ENCODE measurements around the gene MAD2L1BP.

Gene MAD2L1BP

DNA sequence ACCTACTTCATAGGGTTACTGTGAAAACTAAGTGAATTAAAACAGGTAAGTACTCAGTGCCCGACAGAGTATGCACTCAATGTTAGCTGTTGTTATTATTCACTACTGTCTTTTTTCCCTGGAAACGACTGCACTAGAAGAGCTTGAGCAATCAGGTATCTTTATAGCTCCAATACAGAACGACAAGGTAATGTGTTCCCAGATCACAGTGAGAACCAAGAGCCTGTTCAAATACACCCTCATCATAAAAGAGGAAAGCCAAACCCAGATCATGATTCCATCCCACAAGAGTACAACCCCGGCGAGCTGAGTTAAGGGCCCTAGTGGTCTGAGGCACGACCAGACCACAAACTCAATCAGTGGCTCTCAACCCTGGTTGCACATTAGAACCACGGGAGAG is 42.1 kb downstream of the MAD2L1BP start:
- H3K27me3 ChIP-seq (ENCODE audit: insufficient read depth, low read depth, severe bottlenecking): no peaks in the 10 kb centered on the region
- TF ChIP-seq, protein P1, sequence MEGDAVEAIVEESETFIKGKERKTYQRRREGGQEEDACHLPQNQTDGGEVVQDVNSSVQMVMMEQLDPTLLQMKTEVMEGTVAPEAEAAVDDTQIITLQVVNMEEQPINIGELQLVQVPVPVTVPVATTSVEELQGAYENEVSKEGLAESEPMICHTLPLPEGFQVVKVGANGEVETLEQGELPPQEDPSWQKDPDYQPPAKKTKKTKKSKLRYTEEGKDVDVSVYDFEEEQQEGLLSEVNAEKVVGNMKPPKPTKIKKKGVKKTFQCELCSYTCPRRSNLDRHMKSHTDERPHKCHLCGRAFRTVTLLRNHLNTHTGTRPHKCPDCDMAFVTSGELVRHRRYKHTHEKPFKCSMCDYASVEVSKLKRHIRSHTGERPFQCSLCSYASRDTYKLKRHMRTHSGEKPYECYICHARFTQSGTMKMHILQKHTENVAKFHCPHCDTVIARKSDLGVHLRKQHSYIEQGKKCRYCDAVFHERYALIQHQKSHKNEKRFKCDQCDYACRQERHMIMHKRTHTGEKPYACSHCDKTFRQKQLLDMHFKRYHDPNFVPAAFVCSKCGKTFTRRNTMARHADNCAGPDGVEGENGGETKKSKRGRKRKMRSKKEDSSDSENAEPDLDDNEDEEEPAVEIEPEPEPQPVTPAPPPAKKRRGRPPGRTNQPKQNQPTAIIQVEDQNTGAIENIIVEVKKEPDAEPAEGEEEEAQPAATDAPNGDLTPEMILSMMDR (IDR thresholded peaks at IDR 0.05; ENCODE audit: low read depth, low read length): no peak
- H3K36me3 ChIP-seq: peaks cover 97% of the 10 kb centered on the region
- no peak overlapping the region for H3K4me3 ChIP-seq (ENCODE audit: low read depth, low read length)
- H3K27ac ChIP-seq: no peak overlapping the region
- no peaks in the 10 kb centered on the region for H3K9me3 ChIP-seq (ENCODE audit: severe bottlenecking)
- no peak for DNase-seq

DNA sequence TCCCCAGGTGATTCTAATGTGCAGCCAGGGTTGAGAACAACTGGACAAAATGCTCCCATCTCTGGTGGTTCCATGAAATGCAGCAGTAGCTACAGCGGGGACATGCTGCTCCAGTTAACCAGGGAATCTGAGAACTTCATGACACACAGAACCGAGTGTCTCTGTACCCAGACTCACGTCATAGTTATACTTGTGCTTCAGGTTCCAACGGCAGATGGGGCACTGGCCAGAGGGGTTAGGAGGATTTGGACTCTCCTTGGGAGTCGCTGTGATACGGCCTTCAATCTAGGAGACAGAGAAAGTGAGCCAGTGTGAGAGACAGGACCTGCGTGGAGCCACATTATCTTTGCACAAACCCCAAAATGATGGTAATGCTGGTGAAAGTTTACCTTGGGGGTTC is 42.7 kb downstream of the MAD2L1BP start:
- peaks cover 97% of the 10 kb centered on the region for H3K36me3 ChIP-seq
- TF ChIP-seq, protein P1 (IDR thresholded peaks at IDR 0.05; ENCODE audit: low read depth, low read length): no peak
- DNase-seq: no peak
- no peak overlapping the region for H3K4me3 ChIP-seq (ENCODE audit: low read depth, low read length)
- no peak overlapping the region for H3K27ac ChIP-seq
- H3K9me3 ChIP-seq (ENCODE audit: severe bottlenecking): no peaks in the 10 kb centered on the region
- H3K27me3 ChIP-seq (ENCODE audit: insufficient read depth, low read depth, severe bottlenecking): no peaks in the 10 kb centered on the region

DNA sequence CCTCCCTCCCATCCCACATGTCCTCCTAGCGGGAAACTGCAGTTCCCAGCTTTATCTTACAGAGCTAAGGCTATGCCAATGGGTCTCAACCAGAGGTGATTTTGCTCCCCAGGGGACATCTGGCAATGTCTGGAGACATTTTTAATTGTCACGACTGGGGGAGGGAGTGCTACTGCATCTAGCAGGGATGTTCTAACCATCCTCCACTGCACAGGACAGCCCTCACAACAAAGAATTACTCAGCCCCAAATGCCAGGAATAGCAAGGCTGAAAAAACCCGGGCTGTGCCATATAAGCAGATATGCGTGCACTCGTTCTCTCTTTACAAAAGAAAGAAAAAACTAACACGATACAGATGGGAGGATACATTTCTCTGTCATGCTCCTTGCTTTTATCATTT is 43.4 kb downstream of the MAD2L1BP start:
- no peaks in the 10 kb centered on the region for H3K9me3 ChIP-seq (ENCODE audit: severe bottlenecking)
- peaks cover 97% of the 10 kb centered on the region for H3K36me3 ChIP-seq
- no peaks in the 10 kb centered on the region for H3K27me3 ChIP-seq (ENCODE audit: insufficient read depth, low read depth, severe bottlenecking)
- DNase-seq: no peak
- TF ChIP-seq, protein P1 (IDR thresholded peaks at IDR 0.05; ENCODE audit: low read depth, low read length): no peak
- H3K4me3 ChIP-seq (ENCODE audit: low read depth, low read length): no peak overlapping the region
- no peak overlapping the region for H3K27ac ChIP-seq

DNA sequence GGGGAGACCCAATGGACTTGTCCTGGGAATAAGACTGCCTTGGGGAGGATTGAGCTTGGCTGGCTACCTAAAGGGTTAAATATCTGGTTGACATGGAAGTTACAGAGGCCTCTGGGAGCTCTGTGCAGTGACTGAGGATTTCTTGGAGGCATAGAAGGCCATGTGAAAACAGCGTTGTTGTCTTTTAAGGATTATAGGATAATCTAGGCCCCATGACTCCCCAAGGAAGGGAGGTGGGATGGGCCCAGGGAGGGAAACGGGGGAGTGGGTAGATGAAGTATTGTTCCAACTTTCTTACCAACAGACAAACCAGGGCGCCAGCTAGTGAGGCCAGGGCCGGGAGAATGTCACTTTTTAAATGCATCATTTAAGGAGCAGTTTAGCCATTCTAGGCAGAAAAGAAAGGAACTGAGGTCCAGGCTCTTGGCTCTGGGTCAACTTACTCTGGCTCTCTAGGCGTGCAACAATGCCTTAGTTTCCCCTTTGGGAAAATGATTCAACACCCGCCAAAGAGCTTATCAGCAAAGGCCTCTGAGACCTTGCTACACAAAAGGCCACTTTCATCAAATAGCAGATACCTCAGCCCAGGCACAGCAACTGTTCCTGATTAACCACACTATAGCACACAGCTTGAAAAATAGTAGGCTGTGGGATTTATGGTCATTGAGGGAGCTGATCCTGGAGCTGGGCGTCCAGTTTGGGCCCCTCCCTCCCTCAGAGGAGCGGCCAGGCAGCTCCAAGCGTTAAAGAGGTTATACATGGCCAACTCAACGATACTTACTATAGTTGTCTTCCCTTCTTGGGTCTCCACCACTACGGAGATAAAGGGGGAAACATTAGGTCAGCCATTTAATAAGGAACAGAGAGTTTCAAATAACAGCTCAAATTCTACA is 44.9 kb downstream of the MAD2L1BP start:
- DNase-seq: no peak
- H3K27me3 ChIP-seq (ENCODE audit: insufficient read depth, low read depth, severe bottlenecking): no peaks in the 10 kb centered on the region
- no peak overlapping the region for H3K4me3 ChIP-seq (ENCODE audit: low read depth, low read length)
- H3K36me3 ChIP-seq: peaks cover 86% of the 10 kb centered on the region
- TF ChIP-seq, protein P1 (IDR thresholded peaks at IDR 0.05; ENCODE audit: low read depth, low read length): no peak
- no peak overlapping the region for H3K27ac ChIP-seq
- no peaks in the 10 kb centered on the region for H3K9me3 ChIP-seq (ENCODE audit: severe bottlenecking)

DNA sequence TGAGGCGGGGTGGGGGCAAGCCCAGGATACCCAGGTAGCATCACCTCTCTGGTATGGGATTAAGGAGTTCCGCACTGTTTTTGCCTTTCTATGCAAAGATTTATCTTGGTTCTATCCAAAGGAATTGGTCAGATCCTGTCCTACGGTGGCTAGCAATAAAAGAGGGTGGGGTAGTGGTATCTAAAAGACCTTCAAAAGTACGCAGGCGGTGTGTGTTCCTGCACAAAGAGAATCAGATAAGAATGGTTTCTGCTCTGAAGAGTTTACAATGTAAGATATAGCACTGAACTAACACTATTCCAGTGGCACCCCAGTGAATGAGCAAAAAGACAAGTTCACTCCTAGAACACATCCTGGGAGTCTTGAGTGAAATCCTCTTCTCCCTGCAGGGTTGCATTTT is 45.7 kb downstream of the MAD2L1BP start:
- no peak overlapping the region for H3K4me3 ChIP-seq (ENCODE audit: low read depth, low read length)
- no peak for DNase-seq
- no peak overlapping the region for H3K27ac ChIP-seq
- H3K36me3 ChIP-seq: peaks cover 86% of the 10 kb centered on the region
- H3K9me3 ChIP-seq (ENCODE audit: severe bottlenecking): no peaks in the 10 kb centered on the region
- no peaks in the 10 kb centered on the region for H3K27me3 ChIP-seq (ENCODE audit: insufficient read depth, low read depth, severe bottlenecking)
- TF ChIP-seq, protein P1 (IDR thresholded peaks at IDR 0.05; ENCODE audit: low read depth, low read length): no peak
